HEK293 (cell line): ENCODE data around the gene ST3GAL2.

Experiments
- CTCF ChIP-seq: fragments of 450-650 bp; formaldehyde crosslinking; IDR thresholded peaks from 2 replicates; pipeline ENCODE4 v1.5.1; 2016; ENCODE audit warnings: missing biosample characterization, missing genetic modification characterization
- ELK4 ChIP-seq: IDR thresholded peaks from 2 replicates; pipeline ENCODE4 v1.6.1; 2011; ENCODE audit warnings: mild to moderate bottlenecking, low read depth, low read length, borderline replicate concordance
- KLF16 ChIP-seq: fragments of 450-650 bp; formaldehyde crosslinking; IDR thresholded peaks from 2 replicates; pipeline ENCODE4 v1.5.1; 2017; ENCODE audit warnings: missing biosample characterization, missing genetic modification characterization
- REST ChIP-seq: fragments of 450-650 bp; formaldehyde crosslinking; IDR thresholded peaks from 2 replicates; pipeline ENCODE4 v1.5.1; 2016; ENCODE audit warnings: missing biosample characterization, missing genetic modification characterization
- YY1 ChIP-seq: fragments of 450-650 bp; formaldehyde crosslinking; IDR thresholded peaks from 2 replicates; pipeline ENCODE4 v1.5.1; 2018; ENCODE audit warnings: missing biosample characterization, missing genetic modification characterization
- ZBTB8A ChIP-seq: fragments of 450-650 bp; formaldehyde crosslinking; IDR thresholded peaks from 2 replicates; pipeline ENCODE4 v1.5.1; 2016; ENCODE audit warnings: missing biosample characterization, missing genetic modification characterization
- ZNF10 ChIP-seq: fragments of 450-650 bp; formaldehyde crosslinking; IDR thresholded peaks from 2 replicates; pipeline ENCODE4 v1.5.1; 2017; ENCODE audit warnings: missing biosample characterization, missing genetic modification characterization
- ZNF366 ChIP-seq: fragments of 450-650 bp; formaldehyde crosslinking; conservative IDR thresholded peaks from 2 replicates; pipeline ENCODE4 v1.5.1; 2016; ENCODE audit warnings: missing biosample characterization, missing genetic modification characterization
- ZNF394 ChIP-seq: fragments of 450-650 bp; formaldehyde crosslinking; IDR thresholded peaks from 2 replicates; pipeline ENCODE4 v1.5.1; 2016; ENCODE audit warnings: missing biosample characterization, missing genetic modification characterization, mild to moderate bottlenecking, moderate library complexity, borderline replicate concordance
- ZNF501 ChIP-seq: fragments of 450-650 bp; formaldehyde crosslinking; IDR thresholded peaks from 2 replicates; pipeline ENCODE4 v1.5.1; 2016; ENCODE audit warnings: missing biosample characterization, missing genetic modification characterization
- ZNF707 ChIP-seq: fragments of 450-650 bp; formaldehyde crosslinking; IDR thresholded peaks from 2 replicates; pipeline ENCODE4 v1.5.1; 2016; ENCODE audit warnings: missing biosample characterization, missing genetic modification characterization

- TF ChIP-seq ZNF366 (tag by site-specific recombination) = no peak
- TF ChIP-seq REST (tag by site-specific recombination) = no peak
- no peak for TF ChIP-seq CTCF
- TF ChIP-seq ZBTB8A (tag by site-specific recombination) = no peak
- TF ChIP-seq ZNF501 (tag by site-specific recombination) = no peak
- TF ChIP-seq ZNF10 (tag by site-specific recombination) = no peak
- no peak for TF ChIP-seq KLF16 (tag by site-specific recombination)
- no peak for TF ChIP-seq YY1
- no peak for TF ChIP-seq ELK4
- no peak for TF ChIP-seq ZNF394 (tag by site-specific recombination)
- TF ChIP-seq ZNF707 = no peak
Observed at GRCh38 chr16:70375636-70376611, 63.0 kb downstream of the ST3GAL2 start.
